SU-DHL-6 (cell line): Measurements from ENCODE around the gene HDAC7.
A peak's percentile ranks its signal among the peaks of the same experiment; 100 is the strongest.

Source experiments
- H2AFZ ChIP-seq: fragments of 200-600 bp; sonication (generic); 2 replicates; pipeline ENCODE4 v1.6.1; 2014; ENCODE audit warnings: low read depth, mild to moderate bottlenecking, moderate library complexity, mixed read lengths, antibody characterized with exemption, low read length; ENCODE audit not compliant: severe bottlenecking
- H3F3A ChIP-seq: fragments of 200-600 bp; shearing (Covaris generic); 2 replicates; pipeline ENCODE4 v1.6.0; 2016; ENCODE audit warnings: antibody characterized with exemption, mild to moderate bottlenecking; ENCODE audit not compliant: insufficient read depth
- H3K27ac ChIP-seq: fragments of 200-600 bp; sonication (generic); 2 replicates; pipeline ENCODE4 v1.5.1; 2016; ENCODE audit warnings: low read depth, mild to moderate bottlenecking, low read length, moderate library complexity, mixed read lengths
- H3K27me3 ChIP-seq: fragments of 200-600 bp; sonication (generic), shearing (Covaris generic); 2 replicates; pipeline ENCODE4 v1.6.0; 2014; ENCODE audit warnings: mild to moderate bottlenecking, low read length
- H3K36me3 ChIP-seq: fragments of 200-600 bp; sonication (generic); 2 replicates; pipeline ENCODE4 v1.6.1; 2014; ENCODE audit warnings: mild to moderate bottlenecking, low read length, mixed read lengths
- H3K4me2 ChIP-seq: fragments of 300-600, 200-600 bp; shearing (Covaris generic), sonication (generic); 2 replicates; pipeline ENCODE4 v1.6.0; 2014; ENCODE audit warnings: low read length, low read depth, mild to moderate bottlenecking; ENCODE audit not compliant: poor library complexity, severe bottlenecking
- H3K4me3 ChIP-seq: fragments of 200-600 bp; sonication (generic); 2 replicates; pipeline ENCODE4 v1.5.1; 2014; ENCODE audit warnings: antibody characterized with exemption, low read length, mild to moderate bottlenecking, mixed read lengths; ENCODE audit not compliant: insufficient read depth, poor library complexity, severe bottlenecking
- H3K79me2 ChIP-seq: fragments of 200-600 bp; sonication (generic); 2 replicates; pipeline ENCODE4 v1.6.1; 2014; ENCODE audit warnings: mild to moderate bottlenecking, low read length, moderate library complexity; ENCODE audit not compliant: insufficient read depth
- H3K9ac ChIP-seq: fragments of 200-600 bp; sonication (generic); 2 replicates; pipeline ENCODE4 v1.7.0; 2014; ENCODE audit warnings: mild to moderate bottlenecking, low read length
- H3K9me2 ChIP-seq: fragments of 200-600 bp; sonication (generic); replicated peaks from 2 replicates; pipeline ENCODE4 v1.6.1; 2014; ENCODE audit warnings: low read length; ENCODE audit not compliant: insufficient read depth
- H3K9me3 ChIP-seq: fragments of 200-600 bp; sonication (generic); 2 replicates; pipeline ENCODE4 v1.6.1; 2014; ENCODE audit warnings: low read length, mixed read lengths; ENCODE audit not compliant: insufficient read depth
- H4K20me1 ChIP-seq: fragments of 200-600 bp; sonication (generic); 2 replicates; pipeline ENCODE4 v1.6.1; 2014; ENCODE audit warnings: low read depth, mild to moderate bottlenecking, antibody characterized with exemption, low read length, moderate library complexity, mixed read lengths
- EZH2phosphoT487 ChIP-seq: fragments of 200-600 bp; sonication (generic), shearing (Covaris generic); conservative IDR thresholded peaks from 2 replicates; pipeline ENCODE4 v1.6.1; 2018; ENCODE audit warnings: mild to moderate bottlenecking, antibody characterized with exemption, low read length, moderate library complexity, mixed read lengths
- TF ChIP-seq, protein P1 (sequence below): fragments of 200-600 bp; sonication (generic); IDR thresholded peaks from one replicate; pipeline ENCODE4 v1.5.1; 2017; ENCODE audit warnings: antibody characterized with exemption, mild to moderate bottlenecking, low read length, moderate library complexity; ENCODE audit not compliant: insufficient read depth, poor library complexity, severe bottlenecking

HDAC7 gene

DNA sequence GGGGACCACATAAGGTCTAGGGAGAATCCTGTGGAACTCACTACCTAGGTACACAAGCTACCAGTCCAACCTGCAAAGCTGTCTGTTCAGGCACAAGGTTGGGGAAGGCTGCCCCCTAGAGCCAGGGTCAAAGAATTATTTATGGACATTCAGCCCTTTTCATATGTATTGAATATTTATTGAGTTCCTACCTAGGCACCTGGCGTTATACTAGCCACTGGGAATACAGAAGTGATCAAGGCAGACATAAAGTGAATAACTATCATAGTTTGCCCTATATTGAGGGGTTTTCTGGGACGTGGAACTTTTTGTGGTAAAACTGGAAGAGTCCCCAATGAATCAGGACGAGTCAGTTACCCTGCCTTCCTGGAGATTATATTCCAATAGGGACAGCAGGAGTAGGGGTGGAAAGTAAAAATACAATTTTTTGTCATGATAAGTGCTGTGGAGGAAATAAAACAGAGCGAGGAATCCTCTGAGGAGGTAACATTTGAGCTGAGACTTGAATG is 52.4 kb downstream of the HDAC7 start:
- Histone ChIP-seq H3F3A (no peaks in the 10 kb centered on the region), H3K27me3 (no peaks in the 10 kb centered on the region), H3K9ac (no peak overlapping the region), H3K4me3 (no peak overlapping the region), H3K9me2 (no peaks in the 10 kb centered on the region), H4K20me1 (no peaks in the 10 kb centered on the region), H3K36me3 (no peaks in the 10 kb centered on the region), H3K27ac (no peak overlapping the region), H2AFZ (no peak overlapping the region), H3K79me2 (no peaks in the 10 kb centered on the region), H3K9me3 (no peaks in the 10 kb centered on the region), H3K4me2 (no peak overlapping the region)
- TF ChIP-seq, protein P1, sequence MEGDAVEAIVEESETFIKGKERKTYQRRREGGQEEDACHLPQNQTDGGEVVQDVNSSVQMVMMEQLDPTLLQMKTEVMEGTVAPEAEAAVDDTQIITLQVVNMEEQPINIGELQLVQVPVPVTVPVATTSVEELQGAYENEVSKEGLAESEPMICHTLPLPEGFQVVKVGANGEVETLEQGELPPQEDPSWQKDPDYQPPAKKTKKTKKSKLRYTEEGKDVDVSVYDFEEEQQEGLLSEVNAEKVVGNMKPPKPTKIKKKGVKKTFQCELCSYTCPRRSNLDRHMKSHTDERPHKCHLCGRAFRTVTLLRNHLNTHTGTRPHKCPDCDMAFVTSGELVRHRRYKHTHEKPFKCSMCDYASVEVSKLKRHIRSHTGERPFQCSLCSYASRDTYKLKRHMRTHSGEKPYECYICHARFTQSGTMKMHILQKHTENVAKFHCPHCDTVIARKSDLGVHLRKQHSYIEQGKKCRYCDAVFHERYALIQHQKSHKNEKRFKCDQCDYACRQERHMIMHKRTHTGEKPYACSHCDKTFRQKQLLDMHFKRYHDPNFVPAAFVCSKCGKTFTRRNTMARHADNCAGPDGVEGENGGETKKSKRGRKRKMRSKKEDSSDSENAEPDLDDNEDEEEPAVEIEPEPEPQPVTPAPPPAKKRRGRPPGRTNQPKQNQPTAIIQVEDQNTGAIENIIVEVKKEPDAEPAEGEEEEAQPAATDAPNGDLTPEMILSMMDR, result peak; percentile 69
- no peak for TF ChIP-seq EZH2phosphoT487

DNA sequence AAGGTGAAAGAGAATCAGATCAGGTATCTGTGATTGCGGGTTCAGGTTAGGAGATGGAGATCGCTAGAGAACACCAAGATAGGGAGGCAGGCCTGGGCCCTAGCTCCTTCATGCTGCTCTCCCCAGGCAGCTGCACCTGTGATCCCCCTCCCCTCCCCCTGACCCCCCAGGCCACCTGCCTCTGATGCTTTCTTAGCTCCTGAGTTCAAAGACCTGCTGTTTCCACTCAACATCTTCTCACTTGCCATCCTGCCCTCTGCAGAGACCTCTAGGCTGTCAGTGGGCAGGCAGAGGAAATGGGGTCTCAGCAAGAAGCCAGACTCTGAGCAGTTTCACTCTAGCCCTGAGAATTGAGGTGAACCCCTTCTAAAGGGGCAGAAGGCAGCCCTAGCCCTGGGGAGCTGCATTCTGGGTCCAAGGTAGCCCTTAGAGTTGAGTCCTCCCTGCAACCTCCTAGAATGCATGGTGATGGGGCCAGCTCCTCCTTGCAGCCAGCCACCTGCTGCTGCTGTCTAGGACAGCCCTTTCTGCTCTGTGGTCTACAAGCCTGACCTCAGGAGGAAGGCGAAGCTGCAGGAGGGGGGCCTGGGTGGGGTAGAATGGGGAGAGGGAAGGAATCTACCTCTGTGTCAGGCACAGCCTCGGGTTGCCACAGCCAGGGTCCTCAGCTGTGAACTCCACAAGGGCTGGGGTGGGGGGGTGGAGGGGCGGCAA is 53.0 kb downstream of the HDAC7 start:
- Histone ChIP-seq H3F3A (no peaks in the 10 kb centered on the region), H2AFZ (no peak overlapping the region), H3K9me2 (no peaks in the 10 kb centered on the region), H3K4me2 (no peak overlapping the region), H3K27me3 (no peaks in the 10 kb centered on the region), H3K36me3 (no peaks in the 10 kb centered on the region), H3K9ac (no peak overlapping the region), H3K27ac (no peak overlapping the region), H3K9me3 (no peaks in the 10 kb centered on the region), H4K20me1 (no peaks in the 10 kb centered on the region), H3K79me2 (no peaks in the 10 kb centered on the region), H3K4me3 (no peak overlapping the region)
- TF ChIP-seq, protein P1, result no peak
- no peak for TF ChIP-seq EZH2phosphoT487

DNA sequence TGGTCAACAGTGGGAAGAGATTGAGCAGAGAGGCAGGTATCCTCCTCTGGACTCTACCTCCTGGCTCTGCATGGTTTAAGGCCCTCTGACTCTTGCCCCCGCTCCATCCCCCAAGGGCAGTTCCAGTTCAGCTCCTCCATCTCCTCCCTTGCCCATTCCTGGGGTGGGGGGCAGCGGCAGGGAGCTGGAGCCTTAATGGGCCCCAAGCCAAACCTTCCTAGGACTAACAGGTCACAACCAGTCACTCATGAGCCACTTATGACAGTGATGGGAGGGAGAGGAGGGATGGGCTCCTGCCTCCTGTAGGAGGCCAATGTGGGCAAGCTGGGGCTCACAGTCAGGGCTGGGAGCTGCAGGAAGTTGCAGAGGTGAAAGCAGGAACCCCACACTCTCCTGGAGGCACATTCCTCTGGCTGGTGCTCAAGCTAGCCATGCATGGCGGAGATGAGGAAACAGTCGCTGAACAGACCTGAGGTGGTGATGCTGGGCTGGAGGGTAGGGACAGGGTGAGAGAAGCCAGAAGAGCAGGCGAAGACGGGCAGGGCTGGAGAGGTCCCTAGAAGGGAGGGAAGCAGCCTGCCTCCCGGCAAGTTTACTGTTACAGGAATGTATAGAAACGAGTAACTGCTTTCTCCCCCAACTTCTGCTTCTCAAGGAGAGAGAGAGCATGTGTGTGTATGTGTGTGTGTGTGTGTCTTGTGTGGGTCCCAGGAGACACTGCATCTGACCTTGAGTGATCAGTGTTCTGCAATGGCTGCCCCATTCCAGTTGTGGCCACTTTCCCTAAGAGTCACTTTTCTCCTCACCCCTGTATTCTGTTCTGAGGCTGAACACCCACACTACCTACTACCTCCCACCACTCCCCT is 56.0 kb downstream of the HDAC7 start:
- Histone ChIP-seq H3K36me3 (no peaks in the 10 kb centered on the region), H3K27me3 (no peaks in the 10 kb centered on the region), H3K9ac (no peak overlapping the region), H3K4me2 (no peak overlapping the region), H3K79me2 (no peaks in the 10 kb centered on the region), H3K9me2 (no peaks in the 10 kb centered on the region), H2AFZ (no peak overlapping the region), H3K4me3 (no peak overlapping the region), H3K9me3 (no peaks in the 10 kb centered on the region), H4K20me1 (no peaks in the 10 kb centered on the region), H3K27ac (no peak overlapping the region), H3F3A (no peaks in the 10 kb centered on the region)
- no peak for TF ChIP-seq EZH2phosphoT487
- TF ChIP-seq, protein P1, result no peak
